ENCODE results near the gene RNF167.
A peak's percentile ranks its signal among the peaks of the same experiment; 100 is the strongest.

Gene RNF167

DNA sequence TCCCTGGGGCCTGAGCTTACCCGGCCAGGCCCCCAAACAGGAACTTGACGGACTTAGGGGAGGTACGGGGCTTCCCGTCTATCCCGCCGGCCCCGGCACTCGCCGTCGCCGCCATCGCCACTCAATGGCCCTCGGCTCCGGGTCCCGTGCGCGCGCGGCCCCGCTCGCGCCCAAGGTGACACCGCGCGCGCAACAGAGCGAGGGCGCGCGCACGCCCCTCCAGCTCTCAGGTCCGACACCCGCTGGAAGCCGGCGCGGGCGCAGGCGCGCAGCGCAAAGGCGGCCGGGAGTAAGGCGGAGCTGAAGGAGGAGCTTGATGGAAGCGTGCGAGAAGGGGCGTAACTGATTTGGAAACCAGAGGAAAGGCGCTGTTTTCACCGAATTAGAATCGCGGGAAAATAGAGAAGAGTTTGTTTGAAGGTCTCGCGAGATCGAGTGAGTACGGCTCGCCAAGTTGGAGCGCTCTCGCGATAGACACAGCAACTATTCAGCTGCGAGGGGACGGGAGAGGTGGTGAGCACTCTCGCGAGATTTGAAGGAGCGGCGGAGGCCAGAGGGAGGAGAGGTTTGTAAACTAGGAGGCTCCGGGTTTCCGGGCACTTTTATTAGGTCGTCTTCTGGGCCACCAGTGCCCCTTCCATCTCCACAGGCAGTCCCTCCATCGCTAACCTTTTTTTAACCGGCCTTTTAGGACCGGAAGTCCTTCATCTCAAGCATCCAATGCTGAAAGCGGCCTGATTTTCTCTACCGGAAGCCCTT, at the start of gene RNF167, which contains the start of gene SLC25A11:
RNF167 (plus strand) TSS at position 473 of the 759 bp plus-strand sequence. CDS start 642 bp downstream, outside the sequence.
SLC25A11 (minus strand) TSS at position 251 of the 759 bp plus-strand sequence; CDS start at position 115, 136 bp downstream.
- peak; percentile 87 for DNase-seq (ENCODE audit: low read depth)

DNA sequence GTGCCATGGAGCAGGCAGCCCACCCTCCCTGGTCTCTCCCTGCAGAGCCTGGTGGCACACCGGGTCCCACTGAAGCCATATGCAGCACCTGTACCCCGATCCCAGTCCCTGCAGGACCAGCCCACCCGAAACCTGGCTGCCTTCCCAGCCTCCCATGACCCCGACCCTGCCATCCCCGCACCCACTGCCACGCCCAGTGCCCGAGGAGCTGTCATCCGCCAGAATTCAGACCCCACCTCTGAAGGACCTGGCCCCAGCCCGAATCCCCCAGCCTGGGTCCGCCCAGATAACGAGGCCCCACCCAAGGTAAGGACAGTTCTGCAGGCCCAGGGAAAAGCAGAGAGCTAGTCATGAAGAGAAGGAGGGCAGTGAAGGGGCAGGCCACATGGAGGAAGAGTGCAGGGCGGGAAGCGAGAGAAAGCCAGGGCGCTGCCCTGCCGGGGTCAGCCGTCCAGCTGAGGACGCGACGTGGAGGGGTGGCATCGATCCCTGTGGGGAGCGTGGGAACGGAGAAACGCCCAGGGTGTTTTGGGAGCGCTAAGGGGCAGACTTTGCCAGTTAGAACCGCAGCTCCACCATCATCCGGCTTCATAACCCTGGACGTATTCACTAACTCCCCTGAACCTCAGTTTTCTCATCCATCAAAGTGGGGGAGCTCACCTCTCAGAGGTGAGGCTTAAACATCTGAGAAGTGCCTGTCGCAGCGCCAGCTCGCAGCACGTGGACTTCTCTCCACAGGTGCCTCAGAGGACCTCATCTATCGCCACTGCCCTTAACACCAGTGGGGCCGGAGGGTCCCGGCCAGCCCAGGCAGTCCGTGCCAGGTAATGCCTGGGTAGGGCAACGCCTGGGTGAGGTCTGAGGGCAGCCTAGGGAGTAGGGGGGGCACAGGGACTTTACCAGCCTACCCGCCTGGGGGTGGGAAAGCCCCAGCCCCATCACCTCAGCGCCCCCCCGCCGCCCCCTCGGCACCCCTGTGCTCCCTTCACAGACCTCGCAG, 48.4 kb upstream of the RNF167 start:
- DNase-seq (ENCODE audit: low read depth), result no peak

DNA sequence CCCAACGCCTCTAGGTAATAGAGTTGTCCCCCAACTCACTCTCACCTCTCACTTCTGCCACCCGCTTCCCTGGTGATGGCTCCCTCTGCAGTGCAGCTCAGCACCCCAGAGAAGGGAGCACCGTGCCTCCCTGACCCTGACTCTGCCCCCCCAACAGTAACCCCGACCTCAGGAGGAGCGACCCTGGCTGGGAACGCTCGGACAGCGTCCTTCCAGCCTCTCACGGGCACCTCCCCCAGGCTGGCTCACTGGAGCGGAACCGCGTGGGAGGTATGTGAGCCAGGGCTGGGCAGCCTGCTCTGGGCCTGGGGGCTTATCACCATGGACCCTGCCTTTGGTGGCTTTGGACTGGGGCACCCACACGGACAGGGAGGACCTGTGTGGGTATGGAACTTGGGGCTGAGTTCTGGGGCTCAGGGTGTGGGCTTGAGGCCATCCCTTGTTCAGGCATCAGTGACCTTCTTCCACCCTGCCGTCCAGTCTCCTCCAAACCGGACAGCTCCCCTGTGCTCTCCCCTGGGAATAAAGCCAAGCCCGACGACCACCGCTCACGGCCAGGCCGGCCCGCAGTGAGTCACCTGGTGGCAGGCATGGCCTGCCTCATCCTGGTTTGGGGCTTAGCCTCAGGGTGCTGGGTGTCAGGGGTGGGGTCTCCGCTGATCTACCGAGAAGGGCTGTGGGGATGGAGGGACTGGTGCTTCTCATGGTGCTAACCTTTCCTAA, 47.4 kb upstream of the RNF167 start:
- no peak for DNase-seq (ENCODE audit: low read depth)

DNA sequence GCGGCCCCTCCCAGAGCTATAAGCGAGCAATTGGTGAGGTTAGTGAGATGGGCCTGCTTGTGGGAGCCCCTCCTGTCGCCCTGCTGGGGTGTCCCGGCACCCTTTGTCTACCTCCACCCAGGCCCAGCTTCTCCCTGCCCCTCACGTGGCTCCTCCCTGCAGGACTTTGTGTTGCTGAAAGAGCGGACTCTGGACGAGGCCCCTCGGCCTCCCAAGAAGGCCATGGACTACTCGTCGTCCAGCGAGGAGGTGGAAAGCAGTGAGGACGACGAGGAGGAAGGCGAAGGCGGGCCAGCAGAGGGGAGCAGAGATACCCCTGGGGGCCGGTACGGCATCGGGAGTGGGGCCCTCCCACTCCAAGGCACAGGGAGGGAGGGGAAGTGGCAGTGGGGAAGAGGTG, 46.8 kb upstream of the RNF167 start:
- no peak for DNase-seq (ENCODE audit: low read depth)

DNA sequence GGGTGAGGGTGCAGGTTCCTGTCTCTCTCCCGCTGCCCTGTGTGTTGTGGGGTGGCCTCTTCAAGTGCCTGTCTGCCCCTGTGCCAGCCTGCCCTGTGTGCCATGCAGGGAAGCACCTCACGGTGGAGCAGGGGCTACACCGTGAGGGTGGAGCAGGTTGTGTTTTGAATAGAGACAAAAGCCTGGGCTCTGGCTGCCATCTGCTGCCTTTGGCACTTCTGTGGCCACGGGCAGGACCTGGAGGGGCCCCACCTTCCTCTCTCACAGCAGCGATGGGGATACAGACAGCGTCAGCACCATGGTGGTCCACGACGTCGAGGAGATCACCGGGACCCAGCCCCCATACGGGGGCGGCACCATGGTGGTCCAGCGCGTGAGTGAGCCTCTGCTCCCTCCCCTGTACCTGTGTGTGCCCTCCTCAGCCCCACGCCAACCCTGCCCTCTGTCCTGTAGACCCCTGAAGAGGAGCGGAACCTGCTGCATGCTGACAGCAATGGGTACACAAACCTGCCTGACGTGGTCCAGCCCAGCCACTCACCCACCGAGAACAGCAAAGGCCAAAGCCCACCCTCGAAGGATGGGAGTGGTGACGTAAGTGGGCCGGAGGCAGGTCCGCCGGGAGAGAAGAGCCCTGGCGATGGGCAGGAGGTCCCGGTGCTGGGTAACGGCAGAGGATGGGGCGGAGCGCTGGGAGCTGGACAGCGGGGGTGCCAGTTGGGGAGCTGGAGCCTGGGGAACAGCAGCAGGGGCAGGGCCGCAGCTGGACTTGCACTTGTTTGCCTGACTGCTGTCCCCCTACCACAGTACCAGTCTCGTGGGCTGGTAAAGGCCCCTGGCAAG, 46.1 kb upstream of the RNF167 start:
- no peak for DNase-seq (ENCODE audit: low read depth)

DNA sequence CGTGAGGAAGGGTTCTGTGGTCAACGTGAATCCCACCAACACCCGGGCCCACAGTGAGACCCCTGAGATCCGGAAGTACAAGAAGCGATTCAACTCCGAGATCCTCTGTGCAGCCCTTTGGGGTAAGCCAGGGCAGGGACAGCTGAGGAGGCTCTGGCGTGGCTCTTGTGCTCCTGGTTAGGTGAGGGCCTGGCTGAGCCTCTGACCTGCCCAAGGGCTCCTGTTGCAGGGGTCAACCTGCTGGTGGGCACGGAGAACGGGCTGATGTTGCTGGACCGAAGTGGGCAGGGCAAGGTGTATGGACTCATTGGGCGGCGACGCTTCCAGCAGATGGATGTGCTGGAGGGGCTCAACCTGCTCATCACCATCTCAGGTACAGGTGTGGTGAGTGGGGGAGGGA, 44.9 kb upstream of the RNF167 start:
- DNase-seq (ENCODE audit: low read depth), result no peak

DNA sequence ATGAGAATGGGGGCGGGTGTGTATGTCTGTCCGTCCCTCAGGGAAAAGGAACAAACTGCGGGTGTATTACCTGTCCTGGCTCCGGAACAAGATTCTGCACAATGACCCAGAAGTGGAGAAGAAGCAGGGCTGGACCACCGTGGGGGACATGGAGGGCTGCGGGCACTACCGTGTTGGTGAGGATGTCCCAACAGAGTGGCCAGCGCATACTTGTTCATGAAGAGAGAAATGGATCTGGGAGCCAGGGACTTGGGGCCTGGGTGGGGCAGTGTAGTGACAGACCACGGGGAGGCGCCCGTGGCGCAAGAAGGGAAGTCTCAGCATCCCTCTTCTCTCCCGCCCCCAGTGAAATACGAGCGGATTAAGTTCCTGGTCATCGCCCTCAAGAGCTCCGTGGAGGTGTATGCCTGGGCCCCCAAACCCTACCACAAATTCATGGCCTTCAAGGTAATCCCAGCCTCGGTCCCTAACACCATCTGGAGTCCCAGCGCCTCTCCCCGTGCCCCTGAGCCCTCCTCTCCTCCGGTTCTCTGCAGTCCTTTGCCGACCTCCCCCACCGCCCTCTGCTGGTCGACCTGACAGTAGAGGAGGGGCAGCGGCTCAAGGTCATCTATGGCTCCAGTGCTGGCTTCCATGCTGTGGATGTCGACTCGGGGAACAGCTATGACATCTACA, 44.3 kb upstream of the RNF167 start:
- DNase-seq (ENCODE audit: low read depth), result no peak

DNA sequence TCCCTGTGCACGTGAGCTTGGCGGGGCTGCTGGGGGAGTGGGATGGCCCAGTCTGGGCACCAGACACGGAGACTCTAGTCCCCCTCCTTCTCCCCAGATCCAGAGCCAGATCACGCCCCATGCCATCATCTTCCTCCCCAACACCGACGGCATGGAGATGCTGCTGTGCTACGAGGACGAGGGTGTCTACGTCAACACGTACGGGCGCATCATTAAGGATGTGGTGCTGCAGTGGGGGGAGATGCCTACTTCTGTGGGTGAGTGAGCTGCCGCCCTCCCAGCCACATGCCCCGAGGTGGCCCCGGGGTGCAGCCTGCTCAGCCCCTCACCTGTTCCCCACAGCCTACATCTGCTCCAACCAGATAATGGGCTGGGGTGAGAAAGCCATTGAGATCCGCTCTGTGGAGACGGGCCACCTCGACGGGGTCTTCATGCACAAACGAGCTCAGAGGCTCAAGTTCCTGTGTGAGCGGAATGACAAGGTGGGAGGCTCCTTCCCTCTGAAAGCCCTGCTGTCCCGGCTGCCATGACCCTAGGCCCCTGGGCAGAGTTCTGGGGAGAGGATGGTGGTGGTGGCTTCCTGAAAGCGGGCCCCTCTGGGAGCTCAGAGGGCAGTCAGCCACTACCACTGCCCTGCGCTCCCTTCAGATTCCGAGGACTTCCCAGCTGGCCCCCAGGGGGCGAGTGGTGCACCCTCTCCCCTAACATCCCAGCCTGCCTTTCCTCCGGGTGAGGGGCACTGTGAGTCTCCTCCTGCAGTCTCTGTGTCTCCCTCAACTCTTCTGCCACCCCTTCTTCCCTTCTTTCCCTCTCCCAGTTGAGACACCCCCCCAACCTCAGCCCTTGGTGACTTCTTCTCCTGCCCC, 43.5 kb upstream of the RNF167 start:
- no peak for DNase-seq (ENCODE audit: low read depth)

DNA sequence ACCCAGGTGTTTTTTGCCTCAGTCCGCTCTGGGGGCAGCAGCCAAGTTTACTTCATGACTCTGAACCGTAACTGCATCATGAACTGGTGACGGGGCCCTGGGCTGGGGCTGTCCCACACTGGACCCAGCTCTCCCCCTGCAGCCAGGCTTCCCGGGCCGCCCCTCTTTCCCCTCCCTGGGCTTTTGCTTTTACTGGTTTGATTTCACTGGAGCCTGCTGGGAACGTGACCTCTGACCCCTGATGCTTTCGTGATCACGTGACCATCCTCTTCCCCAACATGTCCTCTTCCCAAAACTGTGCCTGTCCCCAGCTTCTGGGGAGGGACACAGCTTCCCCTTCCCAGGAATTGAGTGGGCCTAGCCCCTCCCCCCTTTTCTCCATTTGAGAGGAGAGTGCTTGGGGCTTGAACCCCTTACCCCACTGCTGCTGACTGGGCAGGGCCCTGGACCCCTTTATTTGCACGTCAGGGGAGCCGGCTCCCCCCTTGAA, 42.8 kb upstream of the RNF167 start:
- no peak for DNase-seq (ENCODE audit: low read depth)

DNA sequence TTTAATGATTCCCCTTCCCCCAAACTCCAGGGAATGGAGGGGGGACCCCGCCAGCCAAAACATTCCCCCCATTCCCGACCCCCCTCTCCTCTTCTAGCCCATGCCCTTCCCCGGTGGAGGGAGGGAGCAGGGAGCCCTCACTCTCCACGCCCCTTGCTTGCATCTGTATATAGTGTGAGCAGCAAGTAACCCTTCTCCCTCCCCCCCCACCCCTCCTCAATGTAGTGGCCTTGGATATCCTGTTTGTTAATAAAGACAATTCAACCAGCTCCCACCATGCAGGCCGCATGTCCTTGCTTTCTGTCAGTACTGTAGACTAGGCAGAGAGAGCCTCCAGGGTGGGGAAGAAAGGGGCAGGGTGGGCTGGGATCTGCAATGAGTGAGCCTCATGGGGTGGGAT, 42.3 kb upstream of the RNF167 start:
- no peak for DNase-seq (ENCODE audit: low read depth)

DNA sequence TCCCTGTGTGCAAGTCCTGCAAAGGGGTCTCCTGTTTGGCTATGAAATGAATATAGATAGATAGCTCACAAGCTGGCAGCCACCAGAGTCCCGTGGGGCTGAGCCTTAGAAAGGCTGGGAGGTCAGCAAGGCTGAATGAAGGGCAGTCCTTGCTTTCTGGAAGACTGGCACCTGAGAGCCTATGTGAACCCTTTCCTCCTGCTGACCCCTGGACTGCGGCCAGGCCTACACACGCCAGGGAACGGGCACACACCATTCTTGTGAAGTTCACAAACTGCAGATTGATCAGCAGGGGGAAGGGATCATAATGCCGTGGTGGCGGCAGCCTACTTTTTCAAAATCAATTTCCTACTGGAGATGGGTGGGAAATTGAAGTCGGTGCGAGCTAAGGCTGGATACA, 41.7 kb upstream of the RNF167 start:
- DNase-seq (ENCODE audit: low read depth), result no peak

DNA sequence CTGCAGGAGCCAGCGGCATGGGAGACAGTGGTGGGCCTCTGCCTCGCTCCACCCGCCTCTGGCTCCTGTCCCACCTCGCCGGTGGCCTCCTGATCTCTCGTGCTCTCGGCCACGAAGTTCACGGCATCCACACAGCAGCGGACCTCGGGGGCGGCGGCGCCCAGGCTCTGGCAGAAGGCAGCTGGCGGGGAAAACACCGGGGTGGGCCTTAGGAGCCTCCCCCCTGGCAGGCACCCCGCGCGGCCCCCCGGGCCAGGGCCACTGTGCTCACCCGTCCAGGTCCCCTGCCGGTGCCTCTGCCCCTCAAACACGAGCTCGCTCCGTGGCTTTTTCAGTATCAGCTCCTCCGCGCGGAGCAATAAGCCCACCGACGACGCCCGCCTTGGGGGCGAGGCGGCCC, 41.1 kb upstream of the RNF167 start:
- DNase-seq (ENCODE audit: low read depth), result no peak

DNA sequence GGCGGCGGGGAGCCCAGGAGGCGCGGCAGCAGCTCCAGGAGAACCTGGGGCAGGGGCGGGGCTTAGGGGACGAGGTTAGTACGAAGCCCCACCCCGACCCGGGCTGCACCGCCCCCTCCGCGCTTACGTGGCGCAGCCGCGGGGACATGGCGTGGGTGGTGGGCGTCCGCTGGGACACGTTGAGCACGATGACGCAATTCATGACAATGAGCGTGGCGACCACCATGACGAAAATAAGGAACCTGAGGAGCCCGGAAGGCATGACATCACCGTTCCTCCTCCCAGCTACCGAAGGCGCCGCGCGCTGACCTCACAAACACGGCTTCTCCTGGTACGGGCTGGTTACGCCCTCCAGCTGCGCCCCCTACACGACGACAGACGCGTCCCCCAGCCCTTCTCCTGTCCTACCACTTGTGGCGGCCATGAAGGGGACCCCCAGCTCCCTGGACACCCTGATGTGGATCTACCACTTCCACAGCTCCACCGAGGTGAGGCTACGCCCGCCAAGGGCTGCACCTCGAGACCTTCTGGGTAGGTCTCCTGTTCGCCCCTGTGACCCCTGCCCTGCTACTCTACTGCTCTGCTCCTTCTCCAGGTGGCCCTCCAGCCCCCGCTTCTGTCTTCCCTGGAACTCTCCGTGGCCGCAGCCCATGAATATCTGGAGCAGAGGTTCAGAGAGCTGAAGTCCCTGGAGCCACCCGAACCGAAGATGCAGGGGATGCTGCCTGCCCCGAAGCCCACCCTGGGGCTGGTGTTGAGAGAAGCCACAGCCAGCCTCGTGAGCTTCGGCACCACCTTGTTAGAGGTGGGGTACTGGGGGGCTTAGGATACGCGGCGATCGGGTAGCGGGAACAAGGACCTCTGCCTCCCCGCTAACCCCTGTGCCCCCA, 40.5 kb upstream of the RNF167 start, which contains the start of gene C17orf107:
C17orf107 (plus strand) TSS at position 196 of the 890 bp plus-strand sequence; CDS start at position 423, 227 bp downstream.
- peak; percentile 81 for DNase-seq (ENCODE audit: low read depth)

DNA sequence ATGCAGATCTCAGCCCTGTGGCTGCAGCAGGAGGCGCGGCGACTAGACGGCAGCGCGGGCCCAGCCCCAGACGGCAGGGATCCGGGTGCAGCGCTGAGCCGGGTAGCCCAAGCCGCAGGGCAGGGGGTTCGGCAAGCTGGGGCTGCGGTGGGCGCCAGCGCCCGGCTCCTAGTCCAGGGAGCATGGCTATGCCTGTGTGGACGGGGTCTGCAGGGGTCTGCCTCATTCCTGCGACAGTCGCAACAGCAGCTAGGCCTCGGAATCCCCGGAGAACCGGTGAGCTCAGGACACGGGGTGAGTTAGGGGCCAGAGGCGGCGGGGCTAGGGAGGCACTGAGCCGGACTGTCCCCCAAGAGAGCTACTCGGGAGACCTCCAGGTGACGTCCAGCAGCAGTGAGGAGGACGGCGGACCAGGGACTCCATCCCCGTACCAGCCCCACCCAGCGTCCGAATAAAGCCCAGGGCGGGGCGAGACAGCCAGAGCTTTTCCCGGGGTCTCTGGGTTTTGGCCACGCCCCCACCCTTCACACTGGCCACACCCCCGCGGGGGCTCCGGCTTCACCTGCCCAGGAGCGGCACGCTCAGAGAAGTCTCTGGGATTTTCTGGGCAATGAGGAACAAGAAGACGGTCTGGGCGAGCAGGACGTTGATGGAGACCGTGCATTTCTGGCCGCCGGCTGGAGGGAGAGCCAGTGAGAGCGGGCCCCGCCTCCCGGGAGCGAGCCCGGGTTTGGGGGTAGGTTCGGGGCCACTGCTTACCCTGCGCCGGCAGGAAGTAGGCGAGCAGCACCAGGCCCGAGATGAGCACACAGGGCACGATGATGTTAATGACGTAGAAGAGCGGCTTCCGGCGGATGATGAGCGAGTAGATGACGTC, 39.6 kb upstream of the RNF167 start:
- DNase-seq (ENCODE audit: low read depth), result no peak

DNA sequence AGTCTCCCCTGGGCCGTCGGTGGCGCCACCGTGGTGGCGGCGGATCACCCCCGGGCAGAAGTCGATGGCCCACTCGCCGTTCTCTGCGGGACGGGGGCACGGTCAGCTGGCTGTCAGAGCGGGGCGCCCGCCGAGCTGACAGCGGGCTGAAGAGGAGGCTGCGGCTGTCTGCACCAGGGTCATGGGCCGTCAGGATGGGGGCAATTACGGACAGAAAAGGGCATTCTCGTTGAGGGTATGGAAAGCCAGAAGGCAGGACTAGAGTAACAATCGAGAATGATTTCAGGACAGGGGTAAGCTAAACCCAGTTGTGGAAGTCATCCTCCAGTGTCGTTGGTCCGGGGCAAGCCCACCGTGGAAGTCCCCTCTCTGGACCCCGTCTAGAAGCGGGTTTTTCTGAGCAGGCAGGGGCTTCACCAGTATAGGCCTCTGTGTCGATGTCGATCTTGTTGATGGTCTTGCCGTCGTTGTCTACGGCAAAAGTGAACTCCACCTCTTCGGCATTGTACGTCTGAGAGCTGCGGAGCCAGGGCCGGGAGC, 38.9 kb upstream of the RNF167 start:
- DNase-seq (ENCODE audit: low read depth), result no peak

DNA sequence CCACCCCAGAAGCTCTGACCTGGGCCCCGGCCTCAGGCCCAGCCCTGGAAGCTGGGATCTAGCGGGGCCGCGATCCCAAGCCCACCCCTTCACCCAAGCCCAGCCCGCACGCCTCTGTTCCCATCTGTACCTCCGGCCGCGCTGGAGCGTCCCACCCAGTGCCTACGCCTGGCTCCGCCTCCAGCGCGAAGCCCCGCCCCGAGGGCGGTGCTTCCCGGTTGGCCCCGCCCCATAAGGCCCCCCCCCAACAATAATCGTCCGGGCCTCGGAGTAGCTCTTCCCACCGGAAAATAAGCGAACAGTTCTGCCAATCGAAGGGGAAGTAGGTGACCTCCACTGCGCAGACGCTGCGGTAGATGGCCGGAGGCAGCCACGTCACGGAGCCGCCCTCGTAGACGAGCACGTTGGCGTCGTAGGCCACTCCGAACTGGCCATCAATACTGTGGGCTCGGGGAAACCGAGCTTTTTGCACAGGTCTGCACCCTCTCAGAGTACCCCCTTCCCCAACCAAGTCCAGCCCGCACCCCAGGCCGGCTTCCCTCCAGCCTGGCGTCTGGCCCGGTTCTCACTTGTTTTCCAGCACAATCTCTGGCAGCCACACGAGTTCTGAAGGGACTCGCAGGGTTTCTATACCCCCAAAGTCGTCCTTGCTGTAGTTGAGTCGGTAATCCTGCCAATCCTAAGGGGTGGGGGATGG, 38.3 kb upstream of the RNF167 start:
- DNase-seq (ENCODE audit: low read depth), result no peak
